NCI-H2227 (cell line): ENCODE data around the gene CYP4B1.

Experiments used
- DNase-seq: peaks from one replicate; lab custom pipeline; 2025; ENCODE audit not compliant: unreplicated experiment; lab: John Stamatoyannopoulos, UW

Gene CYP4B1

GRCh38 chr1:46793126-46793525, 5.7 kb upstream of the CYP4B1 start:
- DNase-seq = no peak

GRCh38 chr1:46797696-46798470, 963 bp upstream of the CYP4B1 start:
- DNase-seq = no peak

- no peak for DNase-seq
Observed at GRCh38 chr1:46800742-46801141, 1.9 kb downstream of the CYP4B1 start.

- DNase-seq = no peak
Observed at GRCh38 chr1:46801323-46802055, 2.6 kb downstream of the CYP4B1 start.

GRCh38 chr1:46802081-46802480, 3.2 kb downstream of the CYP4B1 start:
- DNase-seq = no peak

- no peak for DNase-seq
Observed at GRCh38 chr1:46802901-46803574, 4.2 kb downstream of the CYP4B1 start.

GRCh38 chr1:46804027-46804889, 5.4 kb downstream of the CYP4B1 start:
- no peak for DNase-seq

GRCh38 chr1:46804926-46805325, 6.1 kb downstream of the CYP4B1 start:
- DNase-seq = no peak

GRCh38 chr1:46805755-46806154, 6.9 kb downstream of the CYP4B1 start:
- no peak for DNase-seq

GRCh38 chr1:46806196-46807020, 7.6 kb downstream of the CYP4B1 start:
- DNase-seq = no peak

- DNase-seq = no peak
Observed at GRCh38 chr1:46807046-46807972, 8.5 kb downstream of the CYP4B1 start.

GRCh38 chr1:46809071-46809470, 10.2 kb downstream of the CYP4B1 start:
- no peak for DNase-seq

GRCh38 chr1:46809904-46810303, 11.1 kb downstream of the CYP4B1 start:
- no peak for DNase-seq

GRCh38 chr1:46810596-46810995, 11.8 kb downstream of the CYP4B1 start:
- DNase-seq = no peak

GRCh38 chr1:46811053-46811452, 12.2 kb downstream of the CYP4B1 start:
- DNase-seq = no peak

- DNase-seq = no peak
Observed at GRCh38 chr1:46812065-46812963, 13.5 kb downstream of the CYP4B1 start.

- no peak for DNase-seq
Observed at GRCh38 chr1:46812996-46813857, 14.4 kb downstream of the CYP4B1 start.
